Inflammatory macrophage (primary cell): Measurements from ENCODE around the gene LIPE.
A peak's percentile ranks its signal among the peaks of the same experiment; 100 is the strongest.
"Not testable (repeated sequence)": the region's sequence is repeated elsewhere in the genome, so short reads cannot be mapped to it uniquely, and the experiment has no call there.

ENCODE experiments used
- DNase-seq, 2 donors: peaks; one replicate each; pipeline ENCODE4 v3.0.0-alpha.2; 2020 to 2022

Gene LIPE

DNA sequence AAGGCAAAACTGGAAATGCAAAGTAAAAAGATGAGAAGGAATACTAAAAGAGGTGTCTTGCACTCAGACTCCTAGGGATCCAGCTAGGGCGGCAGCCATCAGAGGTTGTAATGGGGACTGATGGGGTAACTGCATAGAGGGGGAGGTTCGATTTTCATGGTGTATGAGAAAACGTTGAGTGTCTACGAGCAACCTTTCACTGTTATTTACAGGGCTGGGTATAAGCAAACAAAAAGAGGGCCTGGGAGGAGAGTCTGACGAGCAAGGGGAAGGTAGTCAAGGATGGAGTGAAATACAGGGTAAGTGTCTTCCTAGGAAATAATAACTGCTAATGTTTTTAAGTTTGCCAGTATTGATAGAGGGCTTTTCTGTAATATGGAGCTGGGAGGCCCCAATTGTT lies 21.1 kb upstream of the LIPE start:
- DNase-seq = not testable (repeated sequence)

- no peak for DNase-seq
These were observed 18.8 kb upstream of the LIPE start for GRCh38 chr19:42445948-42446347.

DNA sequence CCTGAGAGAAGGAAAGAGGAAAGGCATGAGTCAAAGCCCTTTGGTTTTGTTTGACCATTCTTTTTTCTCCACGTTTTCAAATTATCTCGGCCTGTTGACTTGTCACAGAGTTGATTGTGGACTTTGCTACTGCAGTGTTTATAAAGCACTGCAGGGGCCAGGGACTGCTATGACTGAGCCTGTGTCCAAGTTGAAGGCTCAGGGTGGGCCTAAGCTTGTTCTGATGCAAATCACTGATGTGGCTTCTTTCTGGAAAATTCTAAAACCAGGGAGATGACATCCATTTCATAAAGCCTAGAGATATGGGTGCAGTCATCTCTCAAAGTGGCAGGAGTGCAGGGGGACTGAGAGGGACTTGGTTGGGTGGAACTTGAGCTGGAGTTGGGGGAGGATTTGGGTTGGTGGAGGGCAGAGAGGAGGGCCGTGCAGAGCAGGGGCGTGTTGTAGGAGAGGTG lies 16.8 kb upstream of the LIPE start:
- no peak for DNase-seq

- no peak for DNase-seq
These were observed 15.6 kb upstream of the LIPE start, which contains the start of gene CXCL17 for GRCh38 chr19:42442833-42443232. CXCL17 (minus strand) TSS chr19:42442946; CDS start chr19:42442832, 114 bp downstream.

- peak; percentile 44 to 71 for DNase-seq
These were observed 13.9 kb upstream of the LIPE start for GRCh38 chr19:42441049-42441445.

GRCh38 chr19:42440357-42441048 lies 13.3 kb upstream of the LIPE start:
- peak; percentile 80 to 81 for DNase-seq

- DNase-seq = no peak
These were observed 8.8 kb upstream of the LIPE start for GRCh38 chr19:42436006-42436405.

GRCh38 chr19:42435316-42435715 lies 8.1 kb upstream of the LIPE start:
- no peak for DNase-seq

- peak; percentile 48 to 51 for DNase-seq
These were observed 6.5 kb upstream of the LIPE start for GRCh38 chr19:42433503-42434260.

DNA sequence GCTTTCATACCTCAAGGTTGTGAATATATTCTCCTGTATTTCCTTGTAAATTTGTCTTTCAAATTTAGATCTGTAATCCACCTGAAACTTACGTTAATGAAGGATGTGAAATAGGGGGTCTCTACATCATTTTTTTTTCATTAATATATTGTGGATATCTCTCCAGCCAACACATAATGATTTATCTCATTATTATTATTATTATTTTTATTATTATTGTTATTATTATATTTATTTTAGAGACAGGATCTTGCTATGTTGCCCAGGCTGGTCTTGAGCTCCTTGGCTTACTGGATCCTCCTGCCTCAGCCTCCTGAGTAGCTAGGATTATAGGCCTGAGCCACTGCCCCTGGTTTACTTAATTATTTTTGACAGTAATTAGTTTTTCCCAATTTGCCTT lies 4.3 kb upstream of the LIPE start:
- no peak for DNase-seq

DNA sequence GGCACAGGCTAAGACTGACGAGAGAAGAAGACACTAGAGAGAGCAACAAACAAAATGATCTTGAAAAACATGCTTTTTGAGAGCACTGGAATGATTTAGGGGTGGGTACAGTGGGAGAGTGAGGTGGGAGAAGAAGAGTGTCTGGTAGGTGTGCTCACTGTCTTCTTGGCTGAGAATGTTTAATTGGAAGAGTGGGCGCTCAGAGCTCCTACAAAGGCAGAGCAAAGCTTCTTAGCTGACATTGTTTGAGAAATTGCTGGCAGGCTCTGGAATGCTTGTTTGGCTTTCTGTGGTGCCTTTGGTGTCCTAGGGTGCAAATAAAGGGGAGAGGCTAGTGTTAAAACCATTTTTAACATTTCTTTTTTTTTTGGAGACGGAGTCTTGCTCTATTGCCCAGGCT lies 1.5 kb upstream of the LIPE start:
- DNase-seq = no peak

DNA sequence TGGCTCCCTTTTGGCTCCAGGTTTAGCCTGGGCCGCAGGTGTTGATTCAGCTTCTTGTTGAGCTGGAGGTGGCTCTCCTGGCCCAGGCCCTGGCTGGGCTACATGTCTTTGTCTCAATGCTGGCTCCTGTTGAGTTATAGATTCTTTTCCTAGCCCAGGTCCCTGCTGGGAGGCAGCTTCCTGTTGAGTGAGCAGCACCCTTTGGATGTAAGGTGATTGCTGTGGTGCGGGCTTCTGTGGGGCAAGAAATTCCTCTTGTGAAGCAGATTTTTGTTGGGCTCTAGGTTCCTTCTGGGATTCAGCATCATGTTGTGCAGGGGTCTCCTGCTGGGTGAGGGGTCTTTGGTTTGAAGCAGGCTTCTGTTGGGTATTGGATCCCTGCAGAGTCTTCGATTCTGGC lies 545 bp downstream of the LIPE start:
- no peak for DNase-seq

- no peak for DNase-seq
These were observed 2.5 kb downstream of the LIPE start for GRCh38 chr19:42424712-42425131.

DNA sequence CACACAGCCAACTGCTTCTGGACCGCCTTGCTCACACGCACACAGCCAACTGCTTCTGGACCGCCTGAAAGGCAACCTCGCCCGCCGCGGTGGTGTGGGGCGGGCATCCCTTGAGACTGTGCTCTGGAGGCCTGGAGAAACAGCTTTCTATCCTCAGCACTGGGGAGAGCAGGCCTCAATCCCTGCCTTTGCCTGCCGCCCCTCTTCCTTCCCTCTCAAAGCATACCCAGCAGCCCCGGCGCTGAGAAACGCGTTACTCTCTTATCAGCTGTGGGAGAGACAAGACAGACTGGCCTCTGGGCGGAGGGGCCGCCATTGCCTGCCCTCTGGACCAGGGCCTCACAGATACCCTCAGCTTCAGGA lies 2.9 kb downstream of the LIPE start:
- DNase-seq = no peak

- DNase-seq = peak; percentile 70
These were observed 3.5 kb downstream of the LIPE start for GRCh38 chr19:42423462-42424344.

DNA sequence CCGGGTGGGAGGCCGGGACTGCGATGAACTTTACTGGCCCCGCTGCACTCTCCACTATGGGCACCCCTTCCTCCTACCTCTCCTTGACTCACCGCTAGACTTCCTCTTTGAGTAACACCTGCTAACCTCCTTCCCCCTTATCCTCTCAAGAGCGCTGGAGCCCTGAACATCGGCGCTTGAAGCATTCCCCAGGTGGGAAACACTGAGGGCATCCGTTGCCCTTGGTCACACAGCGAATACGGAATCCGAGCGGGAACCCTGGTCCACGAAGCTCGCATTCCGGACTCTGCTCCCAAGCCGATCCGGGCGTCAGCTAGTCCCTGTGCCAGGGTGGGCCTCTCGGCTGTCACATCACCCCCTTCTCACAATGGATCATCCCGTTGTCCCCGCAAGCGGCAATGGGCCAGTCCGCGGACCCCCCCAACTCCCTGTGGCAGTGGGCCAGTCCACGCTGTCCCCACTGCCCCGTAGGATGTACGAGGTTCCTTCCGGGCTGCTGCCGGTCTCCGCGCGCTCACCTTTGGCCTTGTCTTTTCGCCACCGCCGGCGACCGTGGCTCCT lies 4.2 kb downstream of the LIPE start:
- DNase-seq = no peak

DNA sequence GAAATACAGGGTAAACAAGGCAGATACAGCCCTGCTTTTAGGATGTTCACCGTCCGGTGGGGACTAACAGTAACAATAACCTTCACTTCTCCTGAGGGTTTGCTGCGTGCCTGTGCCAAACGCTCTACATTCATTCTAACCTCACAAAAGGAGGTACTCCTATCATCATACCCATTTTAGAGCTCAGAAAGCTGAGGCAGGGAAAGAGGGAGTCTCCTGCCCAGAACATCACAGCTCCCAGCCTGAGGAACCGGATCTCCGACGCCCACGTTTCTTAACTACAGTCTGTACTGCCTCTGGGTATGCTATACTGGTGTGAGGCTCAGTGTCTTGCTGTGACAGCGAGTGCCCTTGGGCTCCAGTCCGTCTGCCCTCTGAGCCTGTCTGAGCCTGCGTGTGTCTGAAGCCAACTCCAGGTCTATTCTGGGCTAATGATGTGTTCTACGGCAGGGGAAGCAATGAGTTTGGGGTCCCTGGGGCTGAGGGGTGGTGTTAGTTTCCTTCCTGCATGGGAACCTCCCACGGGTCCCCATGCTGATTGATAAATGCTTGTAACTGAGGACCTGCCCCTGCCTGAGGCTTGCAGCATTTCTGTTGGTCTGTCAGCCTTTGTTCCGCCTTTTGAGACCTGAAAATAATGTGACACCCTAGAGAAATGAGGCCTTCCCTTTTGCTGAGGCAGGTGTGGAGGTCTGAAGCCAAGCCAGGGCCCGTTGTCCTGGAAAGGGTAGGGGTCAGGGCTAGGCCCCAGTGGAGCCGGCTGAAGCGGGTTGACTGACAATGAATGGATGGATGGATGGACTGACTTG lies 4.9 kb downstream of the LIPE start:
- no peak for DNase-seq

DNA sequence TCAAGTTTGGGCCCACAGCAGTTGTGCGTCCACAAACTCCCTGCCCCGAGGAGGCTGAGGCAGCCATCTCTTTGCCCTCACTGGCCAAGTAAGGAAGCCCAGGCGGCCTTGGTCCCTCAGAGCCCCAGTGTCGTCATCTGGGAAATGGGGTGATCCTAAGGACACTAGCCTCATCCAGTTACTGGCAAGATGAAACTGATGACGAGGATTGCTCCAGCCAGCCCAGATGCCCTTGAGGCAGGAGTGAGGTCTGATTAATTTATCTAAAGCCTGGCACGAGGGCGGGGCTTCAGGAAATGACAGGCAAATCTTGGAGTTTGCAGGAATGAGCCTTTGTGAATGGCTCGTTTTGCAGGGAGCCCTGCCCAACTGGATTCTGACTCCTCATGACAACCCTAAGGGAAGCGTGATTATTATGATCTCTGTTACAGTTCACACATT lies 5.6 kb downstream of the LIPE start:
- DNase-seq = no peak

DNA sequence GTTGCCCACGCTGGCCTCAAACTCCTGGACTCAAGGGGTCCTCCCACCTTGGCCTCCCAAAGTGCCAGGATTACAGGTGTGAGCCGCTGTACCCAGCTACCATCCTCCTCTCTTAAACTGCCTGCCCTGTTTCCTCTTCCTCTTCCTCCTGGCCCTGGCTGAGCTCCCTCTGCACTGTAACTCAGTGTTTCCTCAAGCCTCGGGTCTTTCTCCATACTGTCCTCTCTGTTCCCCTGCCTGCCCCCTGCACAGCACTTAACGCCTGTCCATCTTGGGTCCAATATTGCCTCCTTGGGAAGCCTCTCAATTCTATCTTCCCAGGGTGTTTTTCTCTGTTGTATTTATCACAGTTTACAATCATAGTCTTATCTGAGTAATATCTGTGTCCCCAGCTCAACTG lies 6.1 kb downstream of the LIPE start:
- no peak for DNase-seq

DNA sequence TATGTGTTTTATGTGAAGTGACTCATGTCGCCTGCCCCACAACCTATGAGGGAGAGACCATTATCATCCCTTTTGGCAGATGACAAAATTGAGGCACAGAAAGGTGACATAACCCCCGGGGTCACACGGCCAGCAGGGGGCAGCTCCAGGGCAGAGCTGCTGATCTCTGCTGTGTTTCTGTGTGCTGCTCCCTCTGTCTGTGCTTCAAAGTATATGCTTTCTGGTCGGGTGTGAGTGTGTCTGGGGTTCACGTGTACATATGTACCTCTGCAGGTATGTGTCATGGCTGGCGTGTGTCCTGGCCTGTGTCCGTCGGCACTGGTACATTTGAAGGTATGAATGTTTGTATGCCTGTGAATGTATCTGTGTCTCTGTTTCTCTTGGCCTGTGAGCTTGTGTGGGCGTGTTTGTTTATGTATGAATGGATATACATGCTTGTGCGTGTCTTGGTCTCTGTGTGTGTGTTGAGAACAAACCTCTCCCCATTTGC lies 7.1 kb downstream of the LIPE start:
- DNase-seq = peak; percentile 40 to 60

GRCh38 chr19:42419309-42419708 lies 7.9 kb downstream of the LIPE start:
- no peak for DNase-seq

GRCh38 chr19:42412661-42413076 lies 14.5 kb downstream of the LIPE start:
- no peak for DNase-seq
